Measurements from ENCODE around the gene RIMKLB.

RIMKLB gene

GRCh38 chr12:8701046-8701660 is 3.4 kb downstream of the RIMKLB start:
- no peaks in the 10 kb centered on the region for H3K27me3 Mint-ChIP-seq (ENCODE audit: low read depth, poor library complexity)
- no peak for DNase-seq
- H3K27ac Mint-ChIP-seq: no peak overlapping the region
- no peak overlapping the region for H3K4me3 Mint-ChIP-seq
- TF ChIP-seq CTCF (IDR thresholded peaks at IDR 0.05): no peak
- peaks cover 45% of the 10 kb centered on the region for H3K4me1 Mint-ChIP-seq
- H3K9me3 Mint-ChIP-seq: no peaks in the 10 kb centered on the region
- peaks cover 18% of the 10 kb centered on the region for H3K36me3 Mint-ChIP-seq (ENCODE audit: low read depth)

- no peak overlapping the region for H3K27ac Mint-ChIP-seq
- peaks cover 41% of the 10 kb centered on the region for H3K4me1 Mint-ChIP-seq
- H3K27me3 Mint-ChIP-seq (ENCODE audit: low read depth, poor library complexity): no peaks in the 10 kb centered on the region
- H3K4me3 Mint-ChIP-seq: no peak overlapping the region
- no peaks in the 10 kb centered on the region for H3K9me3 Mint-ChIP-seq
- no peak for DNase-seq
- no peak for TF ChIP-seq CTCF (IDR thresholded peaks at IDR 0.05)
- peaks cover 25% of the 10 kb centered on the region for H3K36me3 Mint-ChIP-seq (ENCODE audit: low read depth)
Observed at GRCh38 chr12:8702159-8702558, 4.4 kb downstream of the RIMKLB start.

- no peak overlapping the region for H3K4me3 Mint-ChIP-seq
- H3K36me3 Mint-ChIP-seq (ENCODE audit: low read depth): peaks cover 25% of the 10 kb centered on the region
- no peak for DNase-seq
- TF ChIP-seq CTCF (IDR thresholded peaks at IDR 0.05): no peak
- no peaks in the 10 kb centered on the region for H3K9me3 Mint-ChIP-seq
- H3K27me3 Mint-ChIP-seq (ENCODE audit: low read depth, poor library complexity): no peaks in the 10 kb centered on the region
- H3K4me1 Mint-ChIP-seq: peaks cover 49% of the 10 kb centered on the region
- H3K27ac Mint-ChIP-seq: no peak overlapping the region
Observed at GRCh38 chr12:8709124-8709830, 11.5 kb downstream of the RIMKLB start.

- Mint-ChIP-seq H3K36me3 (ENCODE audit: low read depth) (peaks cover 34% of the 10 kb centered on the region), H3K27me3 (ENCODE audit: low read depth, poor library complexity) (no peaks in the 10 kb centered on the region), H3K27ac (no peak overlapping the region), H3K9me3 (no peaks in the 10 kb centered on the region), H3K4me3 (no peak overlapping the region), H3K4me1 (peaks cover 40% of the 10 kb centered on the region)
- no peak for TF ChIP-seq CTCF (IDR thresholded peaks at IDR 0.05)
- no peak for DNase-seq
Observed at GRCh38 chr12:8712572-8712971, 14.8 kb downstream of the RIMKLB start.

GRCh38 chr12:8722286-8722800 is 24.6 kb downstream of the RIMKLB start:
- Mint-ChIP-seq H3K4me3 (no peak overlapping the region), H3K36me3 (ENCODE audit: low read depth) (peaks cover 71% of the 10 kb centered on the region), H3K27ac (peak overlapping the region; percentile 78), H3K4me1 (peaks cover 14% of the 10 kb centered on the region), H3K9me3 (no peaks in the 10 kb centered on the region), H3K27me3 (ENCODE audit: low read depth, poor library complexity) (peaks cover 4% of the 10 kb centered on the region)
- TF ChIP-seq CTCF (IDR thresholded peaks at IDR 0.05): no peak
- DNase-seq: no peak

Data from nephron progenitor cell (in vitro differentiated cells).